HT-29 (cell line): ENCODE results near the gene MOB3B. TPM values are rescaled to one million over a fixed set of nuclear protein-coding genes. Genes with fewer than 3 reads are reported as not detected.

Experiments used
- DNase-seq: peaks from one replicate; pipeline ENCODE4 v3.0.0-alpha.2; 2015; ENCODE audit warnings: low spot score
- total RNA-seq: library from RNA; depleted of rRNA; stranded (reverse); fragments of >200 nt; shearing (Covaris generic); gene quantifications from 2 replicates; pipeline ENCODE4 v1.2.3, GENCODE V29; 2014

The MOB3B gene
- total RNA-seq, 1 experiment from 2014 or later: 3.1 TPM

DNA sequence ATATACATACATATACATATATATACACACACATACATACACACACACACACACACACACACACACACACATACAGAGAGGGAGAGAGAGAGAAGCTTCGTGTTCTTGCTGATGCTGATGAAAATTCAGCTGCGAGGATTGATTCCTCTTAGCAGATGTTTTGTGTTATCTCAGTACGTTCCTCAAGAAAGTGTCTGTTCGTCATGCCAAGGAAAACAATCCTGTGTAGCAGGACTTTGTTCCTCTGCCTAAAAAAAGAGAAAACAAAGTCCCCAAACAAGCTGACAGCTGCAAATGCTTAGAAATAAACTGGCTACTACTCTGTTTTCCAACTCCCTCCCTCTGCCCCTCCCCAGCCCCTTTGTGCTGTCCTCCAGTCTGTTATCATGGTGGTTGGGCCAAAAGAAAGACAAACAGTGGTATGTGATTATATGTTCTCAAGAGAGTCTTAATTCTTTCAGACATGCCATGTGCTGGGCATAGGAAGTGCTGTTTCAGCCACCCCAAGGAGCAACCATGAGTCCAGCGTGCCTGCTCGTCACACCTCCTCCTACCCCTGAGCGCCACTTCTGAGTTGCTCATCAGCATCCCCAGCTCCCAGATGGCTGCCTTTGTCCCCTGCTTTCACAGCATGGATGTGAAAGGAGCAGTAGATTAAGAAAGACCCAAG, 161.2 kb downstream of the MOB3B start:
- DNase-seq: no peak

DNA sequence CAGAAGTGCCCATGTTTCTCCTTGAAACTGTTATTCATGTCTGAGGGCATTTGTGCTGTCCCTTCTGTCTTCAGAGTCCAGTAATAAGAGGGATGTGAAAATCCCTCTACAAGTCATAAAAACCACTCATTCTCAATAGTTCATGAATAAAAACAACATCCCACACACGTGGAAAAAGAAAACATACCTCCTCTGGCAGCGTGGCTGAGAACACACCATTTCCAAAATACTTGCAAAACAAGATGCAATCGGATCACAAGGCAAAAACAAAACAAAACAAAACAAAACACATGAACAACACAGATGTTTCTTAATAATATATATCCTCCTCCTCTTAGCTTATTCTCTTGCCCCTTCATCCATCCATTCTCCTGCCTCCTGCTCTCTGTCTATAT, 161.7 kb downstream of the MOB3B start:
- DNase-seq: no peak

DNA sequence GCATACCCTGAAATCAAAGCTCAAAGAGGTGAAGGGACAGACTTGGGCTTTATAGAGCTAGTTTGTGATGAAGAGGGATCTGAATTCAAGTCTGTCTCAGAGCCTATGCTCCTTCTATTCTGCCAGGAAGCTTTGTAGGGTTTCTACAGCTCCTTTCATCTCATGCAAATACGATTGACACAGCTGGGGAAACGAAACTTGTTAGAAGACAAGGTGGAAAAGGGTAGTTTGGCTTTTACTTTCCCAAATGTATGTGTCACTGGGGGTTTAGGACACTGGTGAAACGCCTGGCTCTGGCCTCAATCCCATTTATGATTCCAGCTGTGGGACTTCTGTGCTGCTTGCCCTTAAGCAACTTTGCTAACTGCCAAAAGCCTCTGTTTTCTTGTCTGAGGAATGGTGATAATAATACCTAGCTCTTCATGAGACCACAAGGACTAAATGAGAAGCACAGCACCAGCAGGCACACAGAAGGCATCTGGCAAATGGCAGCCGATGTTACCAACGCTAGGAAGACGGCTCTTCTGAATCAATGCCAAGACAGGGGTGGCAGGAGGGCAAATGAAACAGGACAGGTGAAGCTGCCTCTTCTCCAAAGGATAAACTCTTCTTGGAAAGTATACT, 162.3 kb downstream of the MOB3B start:
- DNase-seq: no peak

DNA sequence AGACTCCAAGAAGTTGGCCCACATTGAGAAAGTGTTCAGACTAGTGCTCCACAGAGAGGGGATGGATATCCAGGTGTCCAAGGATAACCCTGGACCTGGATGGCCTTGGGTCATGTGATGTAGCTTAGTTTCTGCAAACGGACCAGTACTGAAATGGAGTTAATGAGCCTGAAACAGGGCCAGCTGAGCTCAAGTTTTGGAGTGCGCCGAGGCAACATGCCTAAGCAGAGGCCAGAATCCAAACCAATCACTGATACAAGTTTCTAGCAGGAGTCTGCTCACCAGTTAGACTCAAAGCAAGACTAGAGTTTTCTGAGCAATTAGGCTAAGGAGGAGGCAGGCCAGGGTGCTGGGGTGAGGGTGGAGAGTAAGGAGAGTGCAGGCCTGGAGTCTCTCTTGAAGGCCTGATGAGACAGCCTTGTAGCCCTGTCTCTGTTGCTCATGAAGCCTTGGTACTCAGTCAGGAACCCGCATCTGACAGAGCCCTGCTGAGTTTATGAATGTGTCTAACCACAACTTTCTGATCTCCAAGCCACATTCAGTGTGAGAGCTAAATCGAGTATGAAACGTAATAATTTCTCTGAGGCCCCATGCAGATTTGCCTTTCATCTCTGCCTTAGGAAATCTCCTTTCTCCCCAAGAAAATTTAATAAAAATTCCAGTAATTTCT, 163.8 kb downstream of the MOB3B start:
- DNase-seq: no peak

DNA sequence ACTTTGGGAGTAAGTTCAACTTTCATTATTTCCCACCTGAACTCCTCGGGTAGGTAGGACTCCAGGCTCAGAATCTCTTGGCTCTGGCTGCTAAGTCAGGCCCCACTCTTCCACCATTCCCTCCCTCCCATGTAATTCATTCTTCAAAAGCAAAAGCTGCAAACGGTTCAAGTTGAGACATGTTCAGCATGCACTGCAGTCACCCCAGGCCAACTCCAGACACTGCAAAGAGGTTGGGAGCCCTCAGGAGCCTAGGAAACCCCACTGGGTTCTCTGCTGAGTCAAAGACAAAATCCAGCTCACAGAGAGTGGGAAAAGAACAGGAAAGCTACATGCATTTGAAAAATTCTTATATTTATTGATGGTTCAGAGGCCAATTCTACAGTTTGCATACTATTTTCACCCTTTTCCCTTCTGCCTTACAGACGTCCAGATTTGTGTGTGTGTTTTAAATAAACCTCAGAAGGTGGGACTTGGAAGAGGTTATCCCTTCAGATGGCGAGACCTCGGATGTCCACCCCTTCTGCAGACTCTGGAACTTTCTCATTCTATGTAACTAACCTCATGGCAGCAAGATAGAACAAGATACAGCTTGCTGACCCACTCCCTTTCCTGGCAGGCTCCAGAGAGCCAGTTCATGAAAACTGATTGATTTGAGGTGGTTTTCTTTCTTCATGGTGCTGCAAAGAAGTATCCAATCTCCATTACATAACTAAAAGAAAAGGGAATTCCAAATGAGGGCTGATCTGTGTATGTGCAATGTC, 167.0 kb downstream of the MOB3B start:
- DNase-seq: no peak

DNA sequence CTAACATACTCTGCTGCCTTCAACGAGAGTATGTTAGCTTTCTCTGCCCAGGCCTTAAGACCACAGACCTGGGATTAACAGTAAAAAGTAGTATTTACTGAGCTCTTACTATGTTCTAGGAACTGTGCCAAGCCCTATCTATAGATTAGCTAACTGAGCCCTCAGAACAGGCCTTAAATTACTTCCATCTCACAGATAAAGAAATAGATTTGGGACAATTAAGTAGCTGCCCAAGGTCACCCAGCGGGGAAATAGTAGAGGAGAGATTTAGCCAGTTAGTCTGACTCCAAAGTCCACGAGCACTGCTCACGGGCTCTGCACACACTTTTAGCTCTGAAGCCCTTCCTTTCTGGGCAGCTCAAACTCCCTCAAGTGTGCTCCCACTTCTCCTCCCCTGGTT, 168.1 kb downstream of the MOB3B start:
- DNase-seq: no peak

DNA sequence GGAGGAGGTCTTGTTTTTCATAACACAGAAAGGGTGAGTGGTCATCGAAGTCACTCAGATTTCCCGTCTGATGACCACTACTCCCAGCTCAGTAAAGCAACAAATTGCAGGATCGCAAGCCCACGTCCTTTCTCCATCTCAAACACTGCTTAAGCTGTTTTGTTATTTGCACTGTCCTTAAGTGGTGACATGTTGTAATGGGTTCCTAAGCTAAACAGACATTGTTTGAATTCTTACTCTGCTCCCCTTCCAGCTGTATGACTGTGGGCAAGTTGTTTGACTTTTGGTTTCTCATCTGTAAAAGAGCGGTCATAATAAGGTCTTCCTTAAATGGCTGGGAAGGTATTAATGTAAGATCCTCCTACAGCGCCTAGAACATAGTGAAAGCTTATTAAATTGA, 169.9 kb downstream of the MOB3B start:
- no peak for DNase-seq

DNA sequence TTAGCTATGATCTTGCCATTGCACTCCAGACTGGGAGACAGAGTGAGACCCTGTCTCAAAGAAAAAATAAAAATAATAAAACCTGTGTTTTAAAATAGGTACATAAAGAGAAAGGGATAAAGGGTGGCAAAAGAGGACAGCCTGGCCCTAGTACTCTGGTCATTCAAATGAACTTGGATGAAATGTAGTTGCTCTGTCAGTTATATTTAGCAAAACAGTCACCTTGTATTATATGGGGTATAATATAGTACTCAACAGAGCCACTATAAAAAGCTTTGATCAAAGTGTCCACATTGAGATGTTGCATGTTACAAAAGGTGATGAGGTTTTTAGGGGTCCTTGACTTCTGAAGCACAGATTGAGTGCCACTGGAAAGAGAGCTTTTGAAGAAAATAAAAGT, 171.6 kb downstream of the MOB3B start:
- no peak for DNase-seq

DNA sequence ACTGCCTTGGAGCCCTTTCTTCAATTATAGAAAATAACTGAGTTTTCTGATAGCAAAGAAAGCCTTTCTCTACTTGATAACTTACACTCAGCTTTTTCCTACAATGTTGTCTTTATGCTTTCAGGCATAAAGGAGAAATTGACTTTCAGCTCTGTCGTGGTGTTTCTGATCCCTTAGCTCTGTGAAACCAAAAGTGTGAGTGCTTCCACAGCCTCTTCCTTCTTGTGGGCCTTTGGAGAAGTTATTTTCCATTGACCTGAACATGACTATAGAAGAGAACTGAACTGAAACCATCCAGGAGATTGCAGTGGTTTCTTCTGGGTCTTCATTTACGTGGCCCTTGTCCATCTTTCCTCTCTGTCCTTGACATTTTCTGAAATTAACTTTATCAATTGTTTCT, 173.2 kb downstream of the MOB3B start:
- DNase-seq: no peak

DNA sequence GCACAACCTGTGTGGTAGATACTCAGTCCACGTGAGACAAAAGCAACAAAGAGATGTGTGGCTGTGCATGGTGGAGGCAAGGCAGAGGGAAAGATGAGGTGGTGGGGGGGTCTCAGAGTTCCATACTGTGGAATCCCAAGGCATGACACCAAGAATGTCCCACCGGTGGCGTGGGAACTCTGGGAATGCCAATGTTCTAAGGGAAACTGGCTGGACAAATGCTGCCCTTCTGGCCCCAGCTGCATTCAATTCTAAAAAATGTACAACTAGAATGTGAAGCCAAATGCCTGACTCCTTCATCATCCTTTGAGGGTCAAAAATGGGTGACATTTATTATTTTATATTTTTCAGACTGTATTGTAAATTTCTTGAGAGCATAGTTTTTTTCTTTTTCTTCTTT, 174.4 kb downstream of the MOB3B start:
- DNase-seq: no peak

DNA sequence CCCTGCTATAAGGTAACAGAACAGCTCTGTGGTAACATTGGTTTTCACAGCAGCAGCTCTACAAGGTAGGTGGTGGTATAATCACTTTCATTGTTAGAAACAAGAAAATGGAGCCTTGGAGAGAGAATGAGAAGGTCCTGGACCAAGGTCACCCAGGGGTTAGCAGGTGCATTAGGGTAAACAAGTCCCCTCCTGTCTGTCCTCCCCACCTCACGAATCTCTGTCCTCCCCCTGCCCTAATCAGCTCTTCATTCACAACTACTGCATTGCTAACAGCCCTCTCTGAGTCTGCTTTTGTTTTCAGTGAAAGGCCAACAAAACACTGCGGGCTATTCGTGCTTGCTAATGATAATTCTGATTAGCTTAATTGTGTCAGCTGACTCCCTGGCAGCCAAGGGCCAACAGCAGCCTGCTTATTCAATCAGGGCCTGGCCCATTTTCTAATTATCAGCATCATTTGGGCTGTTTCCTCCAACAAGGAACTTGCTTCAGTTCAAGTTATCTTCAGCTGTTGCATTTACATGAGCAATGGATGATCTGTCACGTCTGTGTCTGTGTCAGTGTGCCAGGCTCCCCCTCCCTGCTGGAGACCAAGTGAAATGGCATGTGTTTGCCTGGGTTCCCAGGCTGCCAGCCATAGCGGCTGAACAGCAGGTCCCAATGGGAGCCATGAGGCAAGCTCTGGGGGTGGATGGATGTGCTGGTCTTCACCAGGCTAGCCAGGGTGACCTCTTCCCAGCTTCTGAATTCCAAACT, 176.0 kb downstream of the MOB3B start:
- no peak for DNase-seq

DNA sequence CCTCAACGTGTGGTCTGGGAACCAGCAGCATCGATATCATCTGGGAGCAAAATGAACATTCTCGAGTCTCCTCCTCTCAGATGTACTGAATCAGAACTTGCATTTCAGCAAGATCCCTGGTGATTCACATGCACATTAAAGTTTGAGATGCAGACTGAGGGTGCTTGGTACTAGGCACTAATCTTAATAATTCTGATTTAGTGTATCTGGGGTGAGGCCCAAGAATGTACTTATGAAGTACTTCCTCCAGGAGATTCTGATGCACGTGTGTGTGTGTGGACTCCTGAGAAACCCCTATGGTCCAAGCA, 176.5 kb downstream of the MOB3B start:
- DNase-seq: no peak

DNA sequence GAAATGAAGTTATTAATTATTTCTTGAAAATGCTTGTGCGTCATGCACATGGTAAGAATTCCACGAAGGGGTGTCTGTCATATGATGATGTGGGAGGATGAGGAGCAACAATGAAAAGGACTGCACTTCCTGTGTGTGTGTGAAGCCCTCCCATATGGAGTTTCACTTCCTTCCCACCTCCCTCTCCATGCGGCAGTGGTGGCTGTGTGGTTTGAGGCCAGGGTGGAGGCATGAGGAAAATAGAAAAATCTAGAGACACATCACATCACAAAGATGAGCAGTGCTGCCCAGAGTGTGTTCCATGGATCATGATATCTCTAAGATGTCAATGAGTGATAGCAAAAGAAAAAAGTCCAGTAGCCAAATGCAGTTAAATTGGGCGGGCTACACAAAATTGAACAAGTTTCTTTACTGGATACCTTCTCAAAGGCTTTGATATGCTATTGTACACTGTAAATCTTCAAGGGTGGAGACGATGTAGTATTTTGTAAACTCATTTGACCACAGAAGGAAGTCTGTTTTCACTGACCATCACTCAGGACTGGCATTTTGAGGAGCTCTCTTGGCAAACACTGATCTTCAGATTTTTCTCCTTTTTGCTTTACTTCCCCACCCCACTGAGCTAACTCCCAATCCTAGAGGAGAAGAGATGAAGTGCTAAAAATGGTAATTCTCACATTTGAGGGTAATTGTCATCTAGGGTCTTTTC, 177.0 kb downstream of the MOB3B start:
- DNase-seq: no peak

DNA sequence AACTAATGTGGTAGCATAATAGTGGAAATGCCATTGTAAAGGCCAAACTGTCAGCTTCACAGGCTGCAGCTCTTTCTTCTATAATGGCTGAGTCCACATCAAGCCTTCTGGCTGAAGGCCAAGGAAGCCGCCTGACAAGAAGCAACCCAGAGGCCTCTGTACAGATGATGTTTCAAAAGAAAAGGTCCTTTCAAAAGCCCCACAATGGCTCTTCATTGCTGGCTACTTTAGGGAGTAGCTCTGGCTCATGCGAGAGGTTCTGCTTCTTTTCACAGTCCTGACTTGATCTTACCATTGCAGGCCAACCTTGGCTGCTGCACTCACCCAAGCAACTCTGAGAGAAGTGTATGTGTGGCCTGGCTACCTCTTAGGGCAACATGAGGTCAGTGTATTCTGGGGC, 178.2 kb downstream of the MOB3B start:
- DNase-seq: no peak

DNA sequence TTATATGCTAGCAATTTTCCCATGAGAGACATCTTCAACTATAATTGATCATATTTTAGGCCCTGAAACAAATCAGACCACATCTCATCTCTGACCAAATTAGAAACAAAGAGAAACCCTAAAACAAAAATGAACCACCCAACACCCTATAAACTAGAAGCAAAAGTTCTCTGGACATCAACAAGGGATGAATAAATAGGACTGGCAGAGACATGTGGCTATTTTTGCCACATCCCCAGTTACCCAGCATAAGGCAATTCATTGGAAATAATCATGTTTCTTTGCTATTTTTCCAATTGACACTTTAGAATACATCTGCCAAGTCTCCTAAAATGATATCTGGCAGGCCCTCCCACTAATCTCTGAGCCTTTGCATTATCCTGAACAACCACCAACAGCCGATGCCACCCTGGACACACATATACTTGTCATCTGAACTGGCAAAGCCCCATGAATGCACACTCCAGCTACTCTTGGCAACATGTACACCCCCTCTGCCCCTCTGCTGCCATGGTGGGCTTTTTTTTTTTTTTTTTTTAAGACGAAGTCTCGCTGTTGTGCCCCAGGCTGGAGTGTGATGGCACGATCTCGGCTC, 179.1 kb downstream of the MOB3B start:
- no peak for DNase-seq

DNA sequence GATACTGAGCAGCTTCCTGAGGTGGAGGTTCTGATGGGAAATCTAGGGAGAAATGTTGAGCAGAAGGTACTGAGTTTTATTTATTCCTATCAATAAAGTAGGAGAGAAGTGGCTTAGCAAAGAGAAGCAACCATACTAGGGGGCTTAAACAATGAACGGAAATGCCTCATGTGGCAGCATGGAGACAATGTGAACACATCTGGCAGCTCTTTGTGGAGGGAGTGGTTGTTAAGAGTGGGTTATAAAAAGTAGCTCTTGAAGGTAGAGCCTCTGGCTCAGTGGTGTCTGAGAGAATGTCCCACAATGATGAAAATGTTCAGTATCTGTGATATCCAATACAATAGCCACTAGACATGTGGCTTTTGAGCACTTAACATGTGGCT, 179.9 kb downstream of the MOB3B start:
- DNase-seq: no peak

DNA sequence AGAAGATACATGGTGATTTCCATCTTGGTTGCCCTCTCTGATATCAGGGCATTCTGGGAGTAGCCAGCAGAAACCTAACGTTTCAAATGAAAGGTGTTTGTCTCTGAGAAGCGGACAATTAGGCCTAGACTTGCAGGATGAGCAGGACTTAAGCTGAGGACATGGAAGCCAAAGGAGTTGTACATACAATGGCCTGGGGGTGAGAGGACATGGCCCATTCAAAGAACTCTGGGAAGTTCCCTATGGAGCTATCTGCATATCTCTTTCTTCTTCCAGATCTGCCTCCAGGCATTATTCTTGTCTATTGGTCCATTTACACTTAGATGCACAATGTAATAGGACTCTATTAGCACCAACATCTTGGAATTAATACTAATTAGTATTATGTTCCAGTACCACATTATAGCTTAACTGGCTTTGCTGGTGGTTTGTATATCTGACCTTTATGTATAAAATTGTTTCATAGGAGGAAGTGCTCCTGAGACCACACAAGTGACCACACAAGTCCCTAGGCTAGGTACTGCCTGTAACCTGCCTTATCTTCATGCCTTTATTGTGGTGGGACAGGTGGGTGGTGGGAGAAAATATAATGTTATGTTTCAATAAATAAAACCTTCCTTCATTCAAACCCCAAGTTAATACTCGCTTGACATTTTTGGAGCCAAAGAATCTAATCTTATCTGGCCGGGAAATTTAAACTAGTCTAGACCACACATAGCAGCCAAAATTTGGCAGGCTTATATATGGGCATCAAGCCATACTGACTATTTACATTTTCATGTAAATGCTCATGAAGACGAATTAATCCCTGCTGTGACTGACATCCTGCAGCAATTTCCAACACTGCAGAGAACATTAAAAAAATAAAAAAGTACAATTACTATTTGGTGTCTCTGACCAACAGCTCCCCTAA, 180.6 kb downstream of the MOB3B start:
- DNase-seq: no peak

DNA sequence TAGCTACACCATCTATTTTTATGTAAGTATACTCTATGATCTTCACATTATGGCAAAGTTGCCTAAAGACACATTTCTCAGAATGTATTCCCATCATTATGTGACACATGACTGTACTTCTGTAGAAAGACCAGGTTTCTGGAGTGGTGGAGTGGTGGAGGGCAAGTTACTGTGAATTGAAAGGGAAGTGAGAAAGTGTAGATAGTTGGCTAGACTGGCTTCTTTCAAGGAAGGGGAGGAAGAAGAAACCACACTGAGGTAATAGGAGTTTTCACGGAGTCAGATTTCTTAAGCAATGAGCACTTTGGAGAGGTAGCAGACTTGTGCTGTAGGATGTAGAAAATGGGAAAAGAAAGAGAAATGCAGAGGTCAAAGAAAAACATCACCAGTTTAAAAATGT, 181.7 kb downstream of the MOB3B start:
- no peak for DNase-seq

DNA sequence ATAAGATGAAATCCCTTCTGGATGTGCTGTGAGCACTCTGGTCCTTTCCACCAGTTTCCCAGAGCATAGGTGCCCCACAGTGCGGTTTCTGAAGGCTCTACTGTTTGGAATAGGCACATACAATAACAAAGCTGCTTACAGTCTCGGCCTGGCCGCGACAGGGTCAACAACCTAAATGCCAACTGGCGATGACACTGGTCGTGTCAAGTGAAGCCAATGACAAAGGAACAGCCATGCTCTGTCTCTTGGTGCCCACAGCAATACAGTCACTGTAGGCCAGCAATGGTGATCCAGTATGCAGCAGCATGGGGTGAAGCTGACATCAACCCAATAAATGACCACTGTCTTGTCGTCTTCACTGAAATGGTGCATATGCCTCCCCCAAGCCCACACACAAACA, 184.8 kb downstream of the MOB3B start:
- DNase-seq: no peak
